ENCODE results near the gene ANKRD13B. TPM values are rescaled to one million over a fixed set of nuclear protein-coding genes. Genes with fewer than 3 reads are reported as not detected.

ANKRD13B gene
- total and polyA plus RNA-seq, 2 of the 13 experiments (the other 11 are each of a cell fraction or from before 2014, with no cell fraction given), result 1.7 to 1.8 TPM

DNA sequence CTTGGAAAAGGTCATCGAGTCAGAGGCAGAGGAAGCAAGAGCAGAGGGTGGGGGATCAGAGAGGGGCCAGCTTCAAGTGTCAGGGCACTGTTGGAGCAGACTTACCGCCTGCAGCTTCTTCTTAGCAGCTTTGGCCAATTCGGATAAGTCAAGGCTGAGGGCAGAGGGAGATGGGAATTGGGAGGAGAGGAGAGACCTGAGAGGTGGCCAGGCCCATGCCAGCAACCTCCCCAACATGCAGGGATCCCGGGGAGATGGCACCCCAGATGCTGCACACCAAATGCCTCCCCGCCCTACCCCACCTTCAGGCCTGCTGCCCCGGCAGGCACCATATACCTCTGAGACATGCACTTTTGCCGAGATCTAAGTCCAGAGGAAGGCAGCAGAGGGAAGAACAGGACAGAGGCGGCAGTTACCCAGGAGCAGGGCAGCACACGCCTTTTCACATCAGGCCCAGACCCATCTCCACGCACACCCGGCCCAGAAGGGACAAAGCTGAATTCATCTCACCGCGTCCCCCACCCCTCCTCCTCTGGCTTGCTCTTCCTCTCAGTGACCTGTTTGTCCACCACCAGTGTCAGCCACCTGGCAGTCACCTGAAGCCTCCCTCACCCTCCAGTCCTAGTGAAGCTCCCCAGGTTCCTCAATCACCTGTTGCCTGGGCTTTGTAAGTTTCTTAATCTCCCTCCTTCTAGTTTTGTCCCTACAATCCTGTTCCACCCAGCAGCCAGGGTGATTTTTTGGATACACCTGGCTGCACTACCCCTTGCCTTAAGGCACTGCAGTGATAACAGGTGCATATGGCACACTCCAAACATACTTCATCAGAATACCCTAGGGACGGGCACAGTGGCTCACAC is 14.1 kb upstream of the ANKRD13B start (continued):
- TF ChIP-seq MXD3 (CRISPR knock-in tag; IDR thresholded peaks at IDR 0.05), result no peak
- TF ChIP-seq ELK4 (CRISPR knock-in tag; IDR thresholded peaks at IDR 0.05; ENCODE audit: borderline replicate concordance), result no peak
- TF ChIP-seq ELF3 (CRISPR knock-in tag; IDR thresholded peaks at IDR 0.05), result no peak
- TF ChIP-seq RARG (CRISPR knock-in tag; IDR thresholded peaks at IDR 0.05; ENCODE audit: low read depth), result no peak
- TF ChIP-seq, protein P1, sequence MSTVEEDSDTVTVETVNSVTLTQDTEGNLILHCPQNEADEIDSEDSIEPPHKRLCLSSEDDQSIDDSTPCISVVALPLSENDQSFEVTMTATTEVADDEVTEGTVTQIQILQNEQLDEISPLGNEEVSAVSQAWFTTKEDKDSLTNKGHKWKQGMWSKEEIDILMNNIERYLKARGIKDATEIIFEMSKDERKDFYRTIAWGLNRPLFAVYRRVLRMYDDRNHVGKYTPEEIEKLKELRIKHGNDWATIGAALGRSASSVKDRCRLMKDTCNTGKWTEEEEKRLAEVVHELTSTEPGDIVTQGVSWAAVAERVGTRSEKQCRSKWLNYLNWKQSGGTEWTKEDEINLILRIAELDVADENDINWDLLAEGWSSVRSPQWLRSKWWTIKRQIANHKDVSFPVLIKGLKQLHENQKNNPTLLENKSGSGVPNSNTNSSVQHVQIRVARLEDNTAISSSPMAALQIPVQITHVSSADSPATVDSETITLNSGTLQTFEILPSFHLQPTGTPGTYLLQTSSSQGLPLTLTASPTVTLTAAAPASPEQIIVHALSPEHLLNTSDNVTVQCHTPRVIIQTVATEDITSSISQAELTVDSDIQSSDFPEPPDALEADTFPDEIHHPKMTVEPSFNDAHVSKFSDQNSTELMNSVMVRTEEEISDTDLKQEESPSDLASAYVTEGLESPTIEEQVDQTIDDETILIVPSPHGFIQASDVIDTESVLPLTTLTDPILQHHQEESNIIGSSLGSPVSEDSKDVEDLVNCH (CRISPR knock-in tag; IDR thresholded peaks at IDR 0.05), result no peak
- TF ChIP-seq ZNF180 (CRISPR knock-in tag; IDR thresholded peaks at IDR 0.05; ENCODE audit: borderline replicate concordance, low read depth), result no peak
- TF ChIP-seq ZFP36L2 (CRISPR knock-in tag; IDR thresholded peaks at IDR 0.05), result no peak

Measured in HepG2 (cell line).